ENCODE results near the gene HOOK2. TPM values are rescaled to one million over a fixed set of nuclear protein-coding genes. Genes with fewer than 3 reads are reported as not detected.
"Not testable (repeated sequence)": the region's sequence is repeated elsewhere in the genome, so short reads cannot be mapped to it uniquely, and the experiment has no call there.

The HOOK2 gene
- total RNA-seq, 1 experiment from 2014 or later: 19.0 TPM

DNA sequence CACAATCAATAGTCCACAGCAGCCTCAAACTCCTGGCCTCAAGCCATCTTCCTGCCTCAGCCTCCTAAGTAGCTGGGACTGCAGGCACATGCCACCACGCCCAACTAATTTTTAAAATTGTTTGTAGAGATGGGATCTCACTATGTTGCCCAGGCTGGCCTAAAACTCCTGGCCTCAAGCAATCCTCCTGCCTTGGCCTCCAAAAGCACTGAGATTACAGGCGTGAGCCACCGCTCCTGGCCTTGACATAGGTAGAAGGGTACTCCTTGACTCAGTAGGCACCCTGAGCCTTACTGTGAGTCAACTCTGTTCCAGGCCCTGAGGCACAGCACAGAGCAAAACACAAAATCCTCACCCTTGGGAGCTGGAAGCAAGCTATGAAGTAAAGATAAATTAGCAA, 59.4 kb downstream of the HOOK2 start:
- DNase-seq: no peak
- Histone ChIP-seq H3K36me3 (peaks cover 78% of the 10 kb centered on the region), H3K27me3 (no peaks in the 10 kb centered on the region), H3K4me3 (no peak overlapping the region), H3K27ac (no peak overlapping the region), H3K4me1 (no peaks in the 10 kb centered on the region), H3K9me3 (replicated peaks) (no peaks in the 10 kb centered on the region)

DNA sequence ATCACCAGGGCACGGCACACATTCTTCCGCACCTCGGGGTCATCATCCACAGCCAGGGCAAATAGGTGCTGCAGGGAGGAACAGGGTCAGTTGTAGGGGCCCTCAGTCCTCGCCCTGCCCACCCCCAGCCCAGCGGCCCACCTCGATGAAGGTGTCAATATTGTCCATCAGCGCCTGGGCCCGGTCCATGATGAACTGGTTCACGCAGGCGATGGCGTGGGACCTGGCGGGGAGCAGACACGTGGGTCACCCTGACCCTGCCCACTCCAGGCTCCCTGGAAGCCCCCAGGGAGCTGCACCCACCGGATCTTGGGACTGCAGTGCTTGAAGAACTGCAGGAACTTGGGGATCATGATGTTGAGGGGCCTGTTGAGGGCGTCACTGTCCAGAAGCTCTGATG, 60.2 kb downstream of the HOOK2 start:
- Histone ChIP-seq H3K27me3 (no peaks in the 10 kb centered on the region), H3K4me3 (no peak overlapping the region), H3K9me3 (replicated peaks) (no peaks in the 10 kb centered on the region), H3K36me3 (peaks cover 86% of the 10 kb centered on the region), H3K27ac (no peak overlapping the region), H3K4me1 (no peaks in the 10 kb centered on the region)
- DNase-seq: no peak

DNA sequence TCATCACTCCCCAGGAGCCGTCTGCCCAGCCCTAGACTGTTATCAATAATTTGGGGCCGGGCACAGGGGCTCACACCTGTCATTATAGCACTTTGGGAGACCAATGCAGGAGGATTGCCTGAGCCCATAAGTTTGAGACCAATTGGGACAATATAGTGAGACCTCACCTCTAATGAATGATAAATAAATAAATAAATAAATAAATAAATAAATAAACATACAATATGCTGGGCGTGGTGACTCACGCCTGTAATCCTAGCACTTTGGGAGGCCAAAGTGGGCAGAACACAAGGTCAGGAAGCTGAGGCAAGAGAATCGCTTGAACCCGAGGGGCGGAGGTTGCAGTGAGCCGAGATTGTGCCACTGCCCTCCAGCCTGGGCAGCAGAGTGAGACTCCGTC, 62.0 kb downstream of the HOOK2 start:
- not testable (repeated sequence) for H3K9me3 ChIP-seq (replicated peaks); DNase-seq; H3K27ac ChIP-seq; H3K4me3 ChIP-seq; H3K4me1 ChIP-seq; H3K27me3 ChIP-seq
- peaks cover 89% of the 10 kb centered on the region for H3K36me3 ChIP-seq

Other genes starting within 250 kb of the HOOK2 start
- 9.3 and 10.8 TPM in 2 replicates for gene ZNF564, start 224.1 kb downstream of the HOOK2 start, total RNA-seq (2014; rRNA removed; shearing (Covaris generic))
- 8.0 and 9.3 TPM in 2 replicates for gene ZNF490, start 164.7 kb downstream of the HOOK2 start, total RNA-seq (2014; rRNA removed; shearing (Covaris generic))
- 25.0 and 25.7 TPM in 2 replicates for gene ZNF791, start 164.6 kb downstream of the HOOK2 start, total RNA-seq (2014; rRNA removed; shearing (Covaris generic))
- gene MAN2B1, start 108.8 kb downstream of the HOOK2 start, total RNA-seq (2014; rRNA removed; shearing (Covaris generic)): 31.4 and 34.6 TPM in 2 replicates
- gene WDR83, start 108.7 kb downstream of the HOOK2 start, total RNA-seq (2014; rRNA removed; shearing (Covaris generic)): 11.4 and 11.9 TPM in 2 replicates
- 116 and 128 TPM in 2 replicates for gene DHPS, start 93.7 kb downstream of the HOOK2 start, total RNA-seq (2014; rRNA removed; shearing (Covaris generic))
- gene GNG14, start 87.6 kb downstream of the HOOK2 start, total RNA-seq (2014; rRNA removed; shearing (Covaris generic)): 1.8 TPM in 1 of 2 replicates, not detected in the other
- 7.8 and 8.3 TPM in 2 replicates for gene FBXW9, start 78.9 kb downstream of the HOOK2 start, total RNA-seq (2014; rRNA removed; shearing (Covaris generic))
- gene TNPO2, start 51.6 kb downstream of the HOOK2 start, total RNA-seq (2014; rRNA removed; shearing (Covaris generic)): 72.4 and 80.9 TPM in 2 replicates
- 431 and 462 TPM in 2 replicates for gene TRIR, start 40.9 kb downstream of the HOOK2 start, total RNA-seq (2014; rRNA removed; shearing (Covaris generic))
- 79.5 and 87.1 TPM in 2 replicates for gene GET3, start 38.1 kb downstream of the HOOK2 start, total RNA-seq (2014; rRNA removed; shearing (Covaris generic))
- gene BEST2, start 23.8 kb downstream of the HOOK2 start, total RNA-seq (2014; rRNA removed; shearing (Covaris generic)): 0.04 and 0.10 TPM in 2 replicates
- 34.8 and 39.7 TPM in 2 replicates for gene JUNB, start 15.9 kb upstream of the HOOK2 start, total RNA-seq (2014; rRNA removed; shearing (Covaris generic))
- 55.9 and 64.6 TPM in 2 replicates for gene PRDX2, start 26.2 kb upstream of the HOOK2 start, total RNA-seq (2014; rRNA removed; shearing (Covaris generic))
- gene THSD8, start 26.5 kb upstream of the HOOK2 start, total RNA-seq (2014; rRNA removed; shearing (Covaris generic)): not detected in 2 replicates
- gene RNASEH2A, start 31.0 kb upstream of the HOOK2 start, total RNA-seq (2014; rRNA removed; shearing (Covaris generic)): 92.4 and 99.0 TPM in 2 replicates
- 0.45 TPM in 1 of 2 replicates, not detected in the other for gene RTBDN, start 59.0 kb upstream of the HOOK2 start, total RNA-seq (2014; rRNA removed; shearing (Covaris generic))
- gene MAST1, start 63.0 kb upstream of the HOOK2 start, total RNA-seq (2014; rRNA removed; shearing (Covaris generic)): 4.3 and 5.6 TPM in 2 replicates
- 16.4 and 16.8 TPM in 2 replicates for gene DNASE2, start 105.9 kb upstream of the HOOK2 start, total RNA-seq (2014; rRNA removed; shearing (Covaris generic))
- 0.06 TPM in 1 of 2 replicates, not detected in the other for gene KLF1, start 111.6 kb upstream of the HOOK2 start, total RNA-seq (2014; rRNA removed; shearing (Covaris generic))
- 29.7 and 33.6 TPM in 2 replicates for gene GCDH, start 115.6 kb upstream of the HOOK2 start, total RNA-seq (2014; rRNA removed; shearing (Covaris generic))
- 0.24 TPM in 1 of 2 replicates, not detected in the other for gene SYCE2, start 143.7 kb upstream of the HOOK2 start, total RNA-seq (2014; rRNA removed; shearing (Covaris generic))
- gene FARSA, start 158.2 kb upstream of the HOOK2 start, total RNA-seq (2014; rRNA removed; shearing (Covaris generic)): 65.8 and 77.3 TPM in 2 replicates
- 940 and 960 TPM in 2 replicates for gene CALR, start 163.1 kb upstream of the HOOK2 start, total RNA-seq (2014; rRNA removed; shearing (Covaris generic))
- 129 and 131 TPM in 2 replicates for gene RAD23A, start 170.3 kb upstream of the HOOK2 start, total RNA-seq (2014; rRNA removed; shearing (Covaris generic))
- 59.9 and 71.5 TPM in 2 replicates for gene GADD45GIP1, start 181.7 kb upstream of the HOOK2 start, total RNA-seq (2014; rRNA removed; shearing (Covaris generic))
- gene DAND5, start 194.0 kb upstream of the HOOK2 start, total RNA-seq (2014; rRNA removed; shearing (Covaris generic)): not detected in 2 replicates
- 20.2 and 22.4 TPM in 2 replicates for gene NFIX, start 219.9 kb upstream of the HOOK2 start, total RNA-seq (2014; rRNA removed; shearing (Covaris generic))

Data from SJCRH30 (cell line).